HG03558 (cell line): ENCODE results near the gene ELP5.
A peak's percentile ranks its signal among the peaks of the same experiment; 100 is the strongest.

Experiments
- ATAC-seq: cut with Tn5 transposase; IDR thresholded peaks from one replicate; pipeline ENCODE4 v1.9.1; 2021; ENCODE audit warnings: moderate number of reproducible peaks; ENCODE audit not compliant: unreplicated experiment; ENCODE audit errors: extremely low read depth

The ELP5 gene, protein sequence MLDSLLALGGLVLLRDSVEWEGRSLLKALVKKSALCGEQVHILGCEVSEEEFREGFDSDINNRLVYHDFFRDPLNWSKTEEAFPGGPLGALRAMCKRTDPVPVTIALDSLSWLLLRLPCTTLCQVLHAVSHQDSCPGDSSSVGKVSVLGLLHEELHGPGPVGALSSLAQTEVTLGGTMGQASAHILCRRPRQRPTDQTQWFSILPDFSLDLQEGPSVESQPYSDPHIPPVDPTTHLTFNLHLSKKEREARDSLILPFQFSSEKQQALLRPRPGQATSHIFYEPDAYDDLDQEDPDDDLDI

DNA sequence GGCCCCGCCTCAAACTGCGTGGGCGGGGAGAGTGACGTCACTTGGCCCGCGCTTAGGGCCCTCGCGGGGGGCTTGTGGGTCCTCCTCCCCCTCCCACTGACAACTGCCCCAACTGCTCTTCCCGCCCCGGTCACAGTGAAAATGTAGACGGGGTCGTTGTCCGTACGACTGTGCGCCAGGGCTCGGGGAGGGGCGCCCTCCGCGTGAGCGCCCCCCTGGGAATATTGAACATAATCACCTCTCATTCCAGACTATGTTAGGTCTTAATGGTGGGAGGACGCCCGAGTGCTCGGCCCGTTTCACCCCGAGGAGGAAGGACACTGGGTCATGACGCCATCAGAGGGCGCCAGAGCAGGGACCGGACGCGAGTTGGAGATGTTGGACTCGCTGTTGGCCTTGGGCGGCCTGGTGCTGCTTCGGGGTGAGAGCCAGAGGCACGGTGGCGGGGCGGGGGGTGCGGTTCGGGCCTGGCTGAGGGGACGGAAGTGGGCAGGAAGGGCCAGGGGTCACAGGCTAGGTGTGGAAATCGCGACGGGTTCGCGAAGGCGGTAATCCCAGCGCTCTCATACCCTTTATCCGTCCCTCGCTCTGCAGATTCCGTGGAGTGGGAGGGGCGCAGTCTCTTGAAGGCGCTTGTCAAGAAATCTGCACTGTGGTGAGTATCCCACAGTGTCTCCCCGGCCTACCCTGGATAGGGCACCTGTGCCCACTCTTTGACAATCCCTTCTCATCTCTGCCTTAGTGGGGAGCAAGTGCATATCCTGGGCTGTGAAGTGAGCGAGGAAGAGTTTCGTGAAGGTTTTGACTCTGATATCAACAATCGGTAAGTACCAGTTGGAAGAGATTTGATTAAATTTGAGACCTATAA, at the start of gene ELP5:
TSS of gene ELP5 (plus strand) at position 40 of the 868 bp plus-strand sequence. CDS start at position 376, 336 bp downstream.
- peak; percentile 33 for ATAC-seq

DNA sequence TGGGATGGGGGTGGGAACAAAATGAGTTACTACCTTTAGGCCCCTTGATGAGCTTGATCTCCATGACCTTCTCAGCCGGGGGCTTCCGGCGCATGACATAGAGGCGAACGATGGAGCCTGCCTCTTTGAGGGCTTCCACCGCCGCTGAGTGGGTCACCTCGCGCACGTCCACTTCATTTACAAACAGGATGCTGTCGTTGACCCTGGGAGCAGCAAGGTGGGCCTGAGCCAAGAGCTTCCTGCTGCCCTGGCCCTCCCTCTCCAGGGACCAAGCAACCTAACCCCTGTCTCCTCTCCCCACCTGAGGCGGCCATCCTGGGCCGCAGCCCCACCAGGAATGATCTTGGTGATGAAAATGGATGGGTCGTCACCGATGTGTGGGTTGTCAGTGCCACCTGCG, 48.6 kb upstream of the ELP5 start:
- ATAC-seq: no peak

DNA sequence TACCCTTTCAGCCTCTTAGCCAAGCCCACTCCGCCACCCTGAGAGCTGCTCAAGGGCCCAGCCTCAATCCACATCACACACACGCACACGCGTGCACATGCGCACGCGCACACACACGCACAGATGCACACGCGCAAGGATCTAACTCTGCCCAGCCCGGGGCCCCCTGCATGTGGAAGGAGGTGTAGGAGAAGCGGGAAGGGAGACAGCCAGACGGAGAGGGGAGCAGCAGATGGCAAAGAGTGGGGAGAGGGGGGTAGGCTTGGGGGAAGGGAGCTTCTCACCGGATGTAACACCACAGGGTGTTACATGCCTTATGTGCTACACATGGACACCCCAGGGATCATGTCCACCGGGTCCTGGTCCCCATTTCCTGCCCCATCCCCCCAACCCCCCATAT, 47.7 kb upstream of the ELP5 start:
- ATAC-seq: no peak

DNA sequence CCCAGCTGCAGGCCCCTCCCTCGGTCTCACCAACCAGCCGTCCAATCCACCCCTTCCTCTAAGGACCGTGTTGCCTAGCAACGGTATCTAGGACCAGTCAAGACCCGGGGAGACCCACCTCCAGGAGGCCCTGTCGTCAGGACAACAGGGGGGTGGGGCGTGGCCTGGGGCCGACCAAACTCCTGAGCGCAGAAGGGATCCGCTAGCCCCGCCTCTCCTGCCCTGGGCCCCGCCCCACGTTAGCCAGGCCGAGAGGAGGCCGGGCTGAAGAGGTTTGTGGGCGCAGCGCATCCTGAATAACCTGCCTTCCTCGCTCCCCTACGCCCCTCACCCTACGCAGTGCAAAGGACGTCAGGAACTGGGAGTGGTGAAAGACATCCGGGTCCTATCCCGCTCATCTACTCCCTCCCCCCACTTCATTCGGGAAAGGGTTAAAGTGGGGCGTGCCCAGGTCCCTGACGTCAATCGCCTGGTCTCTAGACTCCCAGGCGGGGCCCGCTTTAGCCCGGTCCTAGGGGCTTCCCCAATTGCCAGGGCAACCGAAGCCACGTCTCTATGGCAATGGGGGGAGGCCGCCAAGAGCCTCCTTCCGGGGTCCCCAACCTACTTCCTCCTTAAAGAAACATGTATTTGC, 47.1 kb upstream of the ELP5 start:
- peak; percentile 67 for ATAC-seq

DNA sequence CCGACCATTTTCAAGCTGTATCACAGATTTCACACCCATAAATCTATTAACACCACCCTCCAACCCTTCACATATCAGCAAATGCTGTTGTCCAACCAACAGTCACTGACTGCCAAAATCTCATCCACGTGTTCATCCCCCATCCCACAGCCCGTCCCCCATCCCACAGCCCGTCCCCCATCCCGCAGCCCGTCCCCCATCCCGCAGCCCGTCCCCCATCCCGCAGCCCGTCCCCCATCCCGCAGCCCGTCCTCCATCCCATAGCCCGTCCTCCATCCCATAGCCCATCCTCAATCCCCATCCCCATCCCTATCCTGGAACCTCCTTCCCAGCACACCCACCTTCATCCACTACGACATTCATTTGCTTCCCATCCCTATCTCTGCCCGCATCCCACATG, 46.5 kb upstream of the ELP5 start:
- no peak for ATAC-seq

DNA sequence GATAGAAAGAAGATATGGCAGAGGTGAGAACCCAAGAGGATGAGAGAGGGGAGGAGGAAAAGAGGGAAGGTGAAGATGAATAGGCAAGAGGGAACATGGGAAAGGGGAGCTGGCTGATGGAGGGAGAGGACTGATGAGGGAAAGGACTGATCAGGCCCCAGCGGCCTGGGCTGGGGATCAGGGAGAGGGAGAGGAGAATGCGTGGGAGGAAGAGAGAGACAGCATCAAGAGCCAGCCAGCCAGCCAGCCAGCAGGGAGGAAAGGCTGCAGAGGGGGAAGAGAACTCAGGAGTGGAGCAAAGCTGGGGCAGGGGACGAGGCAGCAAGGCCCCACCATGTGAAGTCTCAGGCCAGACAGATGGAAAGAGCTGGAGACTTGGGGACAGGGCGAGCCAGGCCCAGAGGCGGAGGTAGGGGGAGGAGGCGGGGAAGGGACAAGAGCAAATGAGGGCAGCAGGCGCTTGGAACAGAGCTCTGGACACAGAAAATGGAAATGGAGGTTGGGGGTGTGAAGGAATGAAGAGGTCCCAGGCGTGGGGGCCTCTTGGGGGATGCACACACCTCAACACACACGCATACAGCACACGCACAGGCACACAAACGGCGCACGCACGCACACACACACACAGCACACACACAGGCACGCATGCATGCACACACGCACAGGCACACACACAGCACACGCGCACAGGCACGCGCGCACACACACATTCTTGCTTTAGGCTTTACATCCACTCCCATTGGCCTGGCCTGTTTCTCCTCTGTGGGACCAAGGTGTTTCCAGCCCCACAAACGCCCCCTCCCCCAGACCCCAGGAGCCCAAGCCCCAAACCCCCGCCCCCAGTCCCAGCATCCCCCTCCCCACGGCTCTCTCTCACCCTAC, 44.7 kb upstream of the ELP5 start:
- ATAC-seq: no peak

DNA sequence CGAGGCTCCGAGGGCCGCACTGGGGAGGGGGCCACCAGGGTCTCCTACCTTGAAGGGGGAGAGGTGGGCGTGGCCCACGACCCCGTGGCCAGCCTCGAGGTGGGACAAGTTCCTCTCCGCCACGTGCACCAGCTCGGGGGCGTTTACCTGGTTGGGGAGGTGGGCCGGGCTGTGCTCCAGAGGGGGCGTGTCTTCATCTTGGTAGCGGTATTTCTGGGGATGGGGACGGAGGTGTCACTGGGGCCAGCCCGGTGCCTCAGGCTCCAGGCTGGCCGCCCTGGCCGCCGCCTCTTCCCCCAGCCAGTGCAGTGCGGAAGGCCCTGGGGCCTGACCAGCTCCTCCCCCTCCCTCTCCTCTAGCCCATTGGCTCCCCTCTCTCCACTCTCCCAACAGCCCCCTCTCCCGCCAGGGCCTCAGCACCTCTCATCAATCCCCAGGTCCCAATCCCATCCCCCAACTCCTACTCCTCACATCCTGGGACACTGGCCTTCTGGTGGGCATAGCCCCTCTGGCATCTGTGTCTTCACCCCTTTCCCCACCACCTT, 43.9 kb upstream of the ELP5 start:
- ATAC-seq: no peak

DNA sequence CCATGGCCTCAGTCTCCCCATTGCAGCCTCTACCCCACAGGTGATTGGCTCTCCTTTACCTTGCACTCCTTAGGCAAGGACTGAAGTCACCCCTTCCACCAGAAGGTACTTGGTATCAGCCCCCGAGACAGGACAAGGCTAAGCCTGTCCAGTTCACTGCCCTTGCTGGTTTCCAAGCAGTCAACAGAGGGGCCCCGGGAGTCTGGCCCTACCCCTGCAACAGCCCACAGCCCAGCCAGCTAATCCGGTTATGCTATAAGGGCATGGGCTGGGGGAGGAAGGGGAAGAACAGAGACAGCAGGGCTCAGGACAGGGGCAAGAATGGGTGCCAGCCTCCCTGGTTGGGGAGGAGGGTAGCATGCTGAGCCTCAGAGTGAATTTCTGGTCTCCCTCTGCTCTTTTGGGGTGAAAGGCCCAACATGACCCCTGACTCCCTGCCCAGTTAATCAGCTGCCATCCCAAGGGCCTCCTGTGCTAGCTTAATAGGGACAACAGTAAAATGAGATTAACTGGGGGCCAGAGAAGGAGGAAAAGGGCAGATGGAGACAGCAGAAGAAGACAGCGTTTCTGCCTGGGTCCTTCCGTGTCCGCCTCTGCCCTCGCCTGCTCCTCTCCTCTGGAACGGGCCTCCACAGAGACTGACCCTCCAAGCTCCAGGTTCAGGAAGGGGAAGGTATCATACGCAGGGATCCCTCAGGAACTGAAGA, 43.1 kb upstream of the ELP5 start:
- ATAC-seq: no peak

DNA sequence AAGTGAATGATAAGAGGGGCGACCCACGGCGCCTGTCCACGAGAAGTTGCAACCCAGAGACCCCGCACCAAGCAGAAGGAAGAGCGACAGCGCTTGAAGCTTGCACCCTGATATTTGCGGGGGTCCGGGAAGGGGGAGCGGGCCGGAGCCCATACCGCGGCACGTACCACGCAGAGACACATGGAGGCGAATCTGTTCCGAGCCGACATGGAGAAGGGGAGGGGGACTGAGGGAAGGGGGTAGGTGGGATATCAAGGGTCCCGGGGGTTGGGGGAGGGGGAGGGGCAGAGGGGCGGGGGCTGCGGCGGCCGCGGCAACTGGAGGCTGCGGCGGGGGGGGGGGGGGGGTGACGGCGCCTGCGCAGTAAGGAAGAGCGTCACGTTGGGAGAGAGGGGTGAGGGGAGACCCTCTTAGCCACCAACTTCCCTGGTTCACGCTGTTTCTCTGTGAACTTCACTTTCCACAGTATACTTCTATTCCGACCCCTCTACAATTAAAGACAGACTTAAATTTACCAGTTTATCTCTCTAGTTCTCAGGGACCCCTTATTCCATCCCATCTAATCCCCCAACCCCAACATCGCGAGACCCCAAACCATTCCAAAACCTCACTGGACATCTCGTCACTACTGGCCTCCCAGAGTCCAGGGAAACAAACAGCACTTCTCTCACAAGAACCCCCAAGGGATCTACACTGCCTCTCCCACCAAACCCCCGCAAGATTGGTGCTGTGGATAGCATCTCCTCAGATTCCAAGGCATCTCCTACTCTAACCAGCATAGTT, 40.3 kb upstream of the ELP5 start:
- no peak for ATAC-seq

DNA sequence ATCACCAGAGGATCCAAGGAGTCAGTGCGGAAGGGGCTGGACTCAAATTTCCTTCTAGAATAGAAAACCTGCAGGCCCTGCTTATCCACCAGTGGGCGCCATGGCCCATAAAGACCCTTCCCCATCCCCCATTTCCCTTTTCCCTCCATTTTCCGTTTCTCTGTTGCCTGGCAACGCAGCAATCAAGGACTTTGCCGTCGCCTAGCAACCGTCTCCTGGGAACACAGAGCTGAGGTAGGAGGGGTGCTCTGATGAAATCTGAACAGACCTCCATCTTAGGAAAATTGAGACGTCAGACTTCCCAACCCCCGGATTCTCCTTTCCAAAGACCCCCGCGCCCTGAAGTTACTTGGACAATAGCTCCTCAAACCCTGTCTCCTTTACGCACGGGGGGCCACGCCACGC, 38.1 kb upstream of the ELP5 start:
- no peak for ATAC-seq

DNA sequence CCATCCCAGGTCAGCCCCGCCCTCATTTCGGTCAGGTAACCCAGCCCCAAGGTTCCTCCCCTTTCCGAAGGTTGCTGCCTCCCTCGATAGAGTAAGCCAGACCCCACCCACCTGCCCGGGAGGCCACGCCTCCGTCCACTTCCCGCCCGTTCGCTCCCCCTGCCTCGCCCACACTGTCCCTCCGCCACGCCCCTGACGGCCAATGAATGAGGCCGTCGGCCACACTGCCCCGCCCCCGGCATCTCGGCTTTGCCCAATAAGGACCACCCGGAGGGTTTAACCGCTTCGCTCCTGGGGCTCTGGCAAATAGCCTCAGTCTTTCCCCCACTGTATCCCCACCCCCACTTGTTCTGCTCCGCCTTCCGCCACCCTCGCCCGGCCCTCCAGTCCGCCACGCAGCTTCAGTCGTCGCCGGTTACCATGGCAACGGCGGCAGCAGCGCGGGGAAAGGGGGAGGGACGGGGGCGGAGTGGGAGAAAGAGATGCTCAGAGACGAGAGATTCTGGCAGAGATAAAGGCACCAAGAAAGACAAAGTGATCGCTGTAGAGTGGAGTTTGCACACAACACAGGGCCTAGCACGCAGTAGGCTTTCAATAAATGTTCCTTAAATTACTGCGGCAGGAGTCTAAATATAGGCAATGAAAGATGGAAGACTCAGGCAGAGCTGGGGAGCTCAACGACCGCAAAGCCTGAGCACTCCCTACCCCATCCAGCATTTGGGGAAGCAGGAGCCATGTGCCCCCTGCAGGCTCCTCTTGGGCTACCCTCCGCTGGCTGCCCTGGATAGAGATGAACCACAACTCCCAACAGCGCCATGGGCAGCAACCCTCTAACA, 37.5 kb upstream of the ELP5 start:
- ATAC-seq: peak; percentile 50

DNA sequence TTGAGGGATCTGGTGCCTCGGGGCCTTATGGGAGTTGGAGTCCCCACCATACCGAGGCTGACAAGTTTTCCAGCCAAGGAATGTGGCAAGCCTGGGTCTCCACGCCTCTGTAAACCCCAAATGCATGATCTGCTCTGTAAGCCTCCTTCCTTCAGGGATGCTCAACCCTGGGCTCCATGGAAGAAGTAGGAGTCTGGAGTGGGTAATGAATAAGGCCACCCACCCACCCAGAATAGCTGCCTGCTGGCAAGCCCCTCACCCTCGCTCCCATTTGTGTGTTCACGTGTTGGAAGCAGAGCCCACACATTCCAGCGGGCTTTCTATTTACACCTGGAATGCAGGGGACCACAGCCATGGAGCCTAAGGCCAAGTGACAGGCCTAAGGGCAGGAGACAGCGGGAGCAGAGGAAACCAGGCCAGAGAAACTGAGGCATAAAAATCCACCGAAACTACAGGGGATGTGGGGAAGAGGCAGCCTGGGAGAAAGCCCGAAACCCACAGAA, 36.8 kb upstream of the ELP5 start:
- no peak for ATAC-seq

DNA sequence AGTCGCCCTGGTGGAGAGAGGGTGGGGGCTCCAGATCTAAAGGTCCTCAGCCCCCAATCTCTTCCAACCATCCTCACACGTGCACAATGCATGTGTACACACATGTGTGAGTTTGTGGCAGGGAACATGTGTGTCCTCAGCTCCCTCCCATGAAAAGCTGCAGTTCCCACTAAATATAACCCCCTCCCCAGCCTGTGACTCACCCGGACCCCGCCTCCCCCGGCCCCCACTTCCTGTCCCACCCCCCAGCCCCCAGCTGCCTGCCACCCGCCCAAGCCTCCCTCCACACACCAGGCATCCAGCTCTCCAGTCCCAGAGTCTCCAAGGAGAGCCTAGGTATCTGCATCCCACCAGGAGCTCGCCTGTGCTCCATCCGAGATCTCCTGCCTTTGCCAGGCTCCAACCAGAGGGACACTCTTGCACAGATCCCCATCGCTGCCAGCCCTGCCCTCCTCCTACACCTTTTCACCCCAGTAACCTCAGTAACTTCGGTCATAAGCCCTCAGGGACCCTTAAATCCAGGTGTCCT, 36.3 kb upstream of the ELP5 start:
- ATAC-seq: no peak

DNA sequence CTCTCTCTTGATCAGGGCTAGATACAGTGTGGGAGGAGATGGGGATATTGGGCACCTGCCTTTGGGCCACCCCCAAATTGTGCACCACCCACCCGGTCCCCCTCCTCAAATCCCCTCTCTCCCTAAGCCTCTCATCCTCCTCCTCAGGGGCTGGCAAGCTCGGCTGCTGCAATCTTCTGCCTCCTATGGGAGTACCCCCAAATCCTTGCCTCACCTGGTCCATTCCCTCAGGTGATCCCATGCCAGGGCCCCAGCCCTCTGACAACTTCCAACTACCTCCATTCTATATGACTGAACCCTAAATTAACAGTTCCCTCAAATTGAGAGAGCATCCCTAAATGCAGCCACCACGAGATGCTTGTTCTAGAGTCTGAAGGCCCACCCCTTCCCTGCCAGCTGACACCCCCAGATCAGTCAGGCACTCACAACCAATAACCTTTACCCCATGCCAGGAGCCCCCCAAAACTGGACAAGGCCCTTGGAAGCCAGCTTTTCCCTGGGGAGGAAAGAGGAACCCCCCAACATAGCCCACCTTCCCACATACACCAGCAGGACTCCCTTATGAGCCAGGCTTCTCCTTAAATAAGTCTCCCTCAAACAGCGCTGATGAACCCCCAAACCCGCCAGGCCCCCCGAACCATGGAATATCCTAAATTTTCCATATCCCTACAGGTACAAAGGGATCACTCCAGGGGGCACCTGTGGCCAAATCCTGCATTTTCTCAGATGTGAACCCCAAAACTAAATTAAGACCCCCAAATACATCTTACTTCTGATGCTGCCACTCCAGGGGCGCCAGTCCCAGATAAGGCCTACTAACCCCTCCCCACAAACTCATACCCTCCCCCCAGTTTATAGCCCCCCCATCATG, 35.5 kb upstream of the ELP5 start:
- no peak for ATAC-seq

DNA sequence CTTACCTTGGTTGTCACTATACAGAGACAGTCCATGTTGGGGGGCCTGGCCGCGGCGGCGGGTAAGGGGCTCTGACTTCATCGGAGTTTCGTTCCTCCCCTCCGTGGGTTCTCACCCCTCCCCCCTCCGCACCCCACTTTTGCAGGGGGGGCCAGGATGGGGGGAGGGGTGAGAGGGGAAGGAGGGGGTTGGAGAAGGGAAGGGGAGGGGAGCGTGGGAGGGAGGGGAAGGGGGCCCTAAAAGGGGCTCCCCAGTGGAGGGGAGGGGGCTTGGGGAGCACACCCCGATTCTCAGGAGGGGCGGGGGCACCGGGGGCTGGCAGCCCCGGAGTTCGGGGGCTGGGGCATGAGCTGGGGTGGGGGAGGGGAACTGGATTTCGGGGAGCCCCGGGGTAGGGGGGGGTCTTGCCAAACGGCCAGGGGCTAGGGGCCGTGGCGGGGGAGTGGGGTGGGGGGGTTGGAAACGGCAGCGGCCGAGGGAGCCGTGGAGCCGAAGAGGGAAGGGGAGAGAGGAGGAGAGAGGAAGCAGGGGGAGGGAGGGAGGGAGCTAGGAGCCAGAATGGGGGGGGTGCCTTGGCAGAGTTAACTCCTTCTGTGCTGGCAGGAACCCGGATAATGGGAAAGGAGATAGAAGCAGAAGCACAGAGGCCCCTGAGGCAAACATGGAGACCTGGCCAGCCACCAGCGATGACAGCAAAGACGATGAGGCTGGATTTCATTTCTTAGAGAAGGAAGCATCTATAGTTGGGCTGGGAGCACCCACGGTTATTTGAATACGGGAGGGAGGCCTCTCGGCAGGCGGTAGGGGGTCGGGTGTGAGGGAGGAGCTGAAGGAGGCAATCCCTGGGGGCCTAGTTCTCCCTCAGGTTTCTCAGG, 34.7 kb upstream of the ELP5 start:
- no peak for ATAC-seq
